Measurements from ENCODE around the gene CETP. TPM values are rescaled to one million over a fixed set of nuclear protein-coding genes. Genes with fewer than 3 reads are reported as not detected.

CETP gene
- total and polyA plus RNA-seq, 2 of the 13 experiments (the other 11 are each of a cell fraction or from before 2014, with no cell fraction given): 0.31 to 9.8 TPM

GRCh38 chr16:56964243-56965148, 2.7 kb downstream of the CETP start (continued):
- TF ChIP-seq RBAK (CRISPR knock-in tag; IDR thresholded peaks at IDR 0.05) (no peak), ZNF317 (CRISPR knock-in tag; IDR thresholded peaks at IDR 0.05) (peak; percentile 49; the same call in 1 of the 2 replicates), SMARCE1 (IDR thresholded peaks at IDR 0.05; ENCODE audit: borderline replicate concordance) (no peak), DPF2 (CRISPR knock-in tag; IDR thresholded peaks at IDR 0.05; ENCODE audit: borderline replicate concordance, low read depth) (peak; percentile 69; the same call in 1 of the 2 replicates), ZZZ3 (CRISPR knock-in tag; IDR thresholded peaks at IDR 0.05; ENCODE audit: borderline replicate concordance) (no peak), PAXIP1 (CRISPR knock-in tag; conservative IDR thresholded peaks at IDR 0.05) (peak; percentile 75), ZNF281 (CRISPR knock-in tag; IDR thresholded peaks at IDR 0.05; ENCODE audit: borderline replicate concordance) (no peak), JUND (CRISPR knock-in tag; IDR thresholded peaks at IDR 0.05) (peak; percentile 72), ZNF24 (IDR thresholded peaks at IDR 0.05) (no peak), MLXIP (CRISPR knock-in tag; IDR thresholded peaks at IDR 0.05; ENCODE audit: borderline replicate concordance) (0 out of 2 replicates have a peak, but pooled peaks have one; percentile 35), CREM (IDR thresholded peaks at IDR 0.05) (peak; percentile 41; the same call in 1 of the 2 replicates), CREM (CRISPR knock-in tag; IDR thresholded peaks at IDR 0.05) (no peak), CBX1 (IDR thresholded peaks at IDR 0.05; ENCODE audit: low read depth) (no peak)
